IMR-90 (cell line): ENCODE results near the gene HRC. TPM values are rescaled to one million over a fixed set of nuclear protein-coding genes. Genes with fewer than 3 reads are reported as not detected.

Source experiments
- ATAC-seq: fragments of 200-7000 bp; cut with Tn5 transposase; 2 replicates; pipeline ENCODE4 v1.9.1; 2020; ENCODE audit warnings: low read depth, mild to moderate bottlenecking, moderate library complexity
- BruUV-seq: library from RNA; stranded (reverse); fragments of 400-500 nt; replicated peaks from 2 replicates; lab custom pipeline; 2021; lab: Mats Ljungman, UMichigan
- CTCF ChIA-PET: fragments of 300-600 bp; formaldehyde crosslinking; extraction: SDS; loops from one replicate; lab custom pipeline; 2021; ENCODE audit warnings: antibody characterized with exemption; lab: Yijun Ruan, JAX
- POLR2A ChIA-PET: fragments of 300-600 bp; sonication (Branson Sonifier 250); formaldehyde crosslinking; loops from one replicate; lab custom pipeline; 2022; ENCODE audit warnings: antibody characterized with exemption; ENCODE audit not compliant: unreplicated experiment; lab: Charles Lee
- DNase-seq: peaks from one replicate; pipeline ENCODE4 v3.0.0; 2013
- H2AFZ ChIP-seq: replicated peaks from 2 replicates; pipeline ENCODE3; 2013; ENCODE audit warnings: low read length, mild to moderate bottlenecking; ENCODE audit not compliant: poor library complexity
- H2AK5ac ChIP-seq: 2 replicates; pipeline ENCODE4 v1.6.1; 2013; ENCODE audit warnings: low read depth, low read length, inconsistent platforms
- H2AK9ac ChIP-seq: replicated peaks from 2 replicates; pipeline ENCODE3; 2013; ENCODE audit warnings: mild to moderate bottlenecking, low read depth, low read length, moderate library complexity; ENCODE audit not compliant: poor library complexity
- H2BK120ac ChIP-seq: 2 replicates; pipeline ENCODE4 v1.6.1; 2013; ENCODE audit warnings: low read depth, low read length, inconsistent platforms
- H2BK15ac ChIP-seq: 3 replicates; pipeline ENCODE4 v1.6.1; 2013; ENCODE audit warnings: low read depth, low read length, inconsistent platforms
- H2BK20ac ChIP-seq: 2 replicates; pipeline ENCODE4 v1.6.1; 2013; ENCODE audit warnings: low read depth, mild to moderate bottlenecking, inconsistent platforms, low read length, moderate library complexity
- H2BK5ac ChIP-seq: 2 replicates; pipeline ENCODE4 v1.6.1; 2013; ENCODE audit warnings: mild to moderate bottlenecking, low read depth, low read length, inconsistent platforms; ENCODE audit not compliant: poor library complexity, severe bottlenecking
- H3K14ac ChIP-seq: replicated peaks from 2 replicates; pipeline ENCODE4 v1.6.1; 2013; ENCODE audit warnings: low read depth, low read length, inconsistent platforms
- H3K18ac ChIP-seq: 2 replicates; pipeline ENCODE4 v1.6.1; 2013; ENCODE audit warnings: low read depth, low read length, control low read depth
- H3K23ac ChIP-seq: 2 replicates; pipeline ENCODE4 v1.6.1; 2013; ENCODE audit warnings: low read depth, low read length, inconsistent platforms
- H3K27ac ChIP-seq: 2 replicates; pipeline ENCODE4 v1.5.1; 2013; ENCODE audit warnings: mild to moderate bottlenecking, control low read depth, low read length; ENCODE audit not compliant: insufficient read depth
- H3K27me3 ChIP-seq: 2 replicates; pipeline ENCODE4 v1.6.1; 2013; ENCODE audit warnings: low read length; ENCODE audit not compliant: control insufficient read depth, insufficient read depth
- H3K36me3 ChIP-seq: 2 replicates; pipeline ENCODE4 v1.6.1; 2013; ENCODE audit warnings: low read length, mixed read lengths; ENCODE audit not compliant: control insufficient read depth, insufficient read depth
- H3K4ac ChIP-seq: 2 replicates; pipeline ENCODE4 v1.6.1; 2013; ENCODE audit warnings: low read depth, low read length, inconsistent platforms
- H3K4me1 ChIP-seq: 2 replicates; pipeline ENCODE4 v1.6.1; 2013; ENCODE audit warnings: low read length, mixed read lengths; ENCODE audit not compliant: control insufficient read depth, insufficient read depth
- H3K4me2 ChIP-seq: 2 replicates; pipeline ENCODE4 v1.6.1; 2013; ENCODE audit warnings: low read depth, mild to moderate bottlenecking, control low read depth, low read length, moderate library complexity
- H3K4me3 ChIP-seq: 2 replicates; pipeline ENCODE4 v1.5.1; 2013; ENCODE audit warnings: low read depth, mild to moderate bottlenecking, control low read depth, low read length, moderate library complexity; ENCODE audit not compliant: insufficient read depth
- H3K56ac ChIP-seq: 2 replicates; pipeline ENCODE4 v1.6.1; 2013; ENCODE audit warnings: low read length, inconsistent platforms; ENCODE audit not compliant: insufficient read depth; ENCODE audit errors: extremely low read depth
- H3K79me1 ChIP-seq, 2 experiments: 2 replicates each; pipeline ENCODE4 v1.6.1; 2013; ENCODE audit warnings: low read length in 2 of 2, inconsistent platforms in 1 of 2, low read depth in 1 of 2
- H3K9ac ChIP-seq: 2 replicates; pipeline ENCODE4 v1.6.1; 2013; ENCODE audit warnings: low read depth, low read length, control low read depth
- H3K9me1 ChIP-seq: 2 replicates; pipeline ENCODE4 v1.6.1; 2013; ENCODE audit warnings: low read length, inconsistent platforms; ENCODE audit not compliant: insufficient read depth
- H3K9me3 ChIP-seq: 2 replicates; pipeline ENCODE4 v1.6.1; 2013; ENCODE audit warnings: low read length; ENCODE audit not compliant: control insufficient read depth, insufficient read depth
- H4K20me1 ChIP-seq: 2 replicates; pipeline ENCODE4 v1.6.1; 2013; ENCODE audit warnings: low read length, inconsistent platforms; ENCODE audit not compliant: insufficient read depth
- H4K5ac ChIP-seq: 2 replicates; pipeline ENCODE4 v1.6.1; 2013; ENCODE audit warnings: mild to moderate bottlenecking, low read depth, low read length, control low read depth
- H4K8ac ChIP-seq, 2 experiments: 2 replicates each; pipeline ENCODE4 v1.6.1; 2013; ENCODE audit warnings: low read depth in 2 of 2, low read length in 2 of 2, control low read depth in 1 of 2, inconsistent platforms in 1 of 2
- H4K91ac ChIP-seq: 2 replicates; pipeline ENCODE4 v1.6.1; 2013; ENCODE audit warnings: low read depth, low read length, inconsistent platforms; ENCODE audit not compliant: insufficient read depth
- BHLHE40 ChIP-seq: fragments of 150-350 bp; IDR thresholded peaks from 2 replicates; pipeline ENCODE4 v1.6.1; 2016; ENCODE audit warnings: mild to moderate bottlenecking, low read depth, low read length
- FOS ChIP-seq: fragments of 150-350 bp; IDR thresholded peaks from 2 replicates; pipeline ENCODE4 v1.6.1; 2016; ENCODE audit warnings: low read depth, low read length
- POLR2A ChIP-seq: IDR thresholded peaks from 2 replicates; pipeline ENCODE4 v1.6.1; 2012; ENCODE audit warnings: mild to moderate bottlenecking, low read depth, low read length
- USF2 ChIP-seq: fragments of 150-350 bp; IDR thresholded peaks from 2 replicates; pipeline ENCODE4 v1.6.1; 2017; ENCODE audit warnings: mild to moderate bottlenecking, antibody characterized with exemption, low read length, low read depth
- WGBS, 2 experiments: methylation state at CpG; one replicate each; pipeline versions ENCODE4 v1.1.5 to v1.1.7; 2013; ENCODE audit warnings: missing lambda C conversion rate in 2 of 2; ENCODE audit not compliant: insufficient read length in 1 of 2; ENCODE audit errors: extremely low coverage in 2 of 2; 5-methylcytosine and 5-hydroxymethylcytosine counted together
- dilution Hi-C: fragments of 300-500 bp; cut with HindIII; formaldehyde crosslinking; loops from one replicate; pipeline ENCODE4 v1.14.3; 2018; ENCODE audit warnings: low sequenced_read_pairs; ENCODE audit not compliant: unreplicated experiment
- in situ Hi-C: fragments of 300-500 bp; cut with MboI; formaldehyde crosslinking; loops from 3 replicates; pipeline ENCODE4 v1.14.3; 2019; ENCODE audit warnings: low sequenced_read_pairs, inconsistent platforms, mixed read lengths
- intact Hi-C: fragments of 100-400 bp; cut with micrococcal nuclease; formaldehyde crosslinking; loops from 2 replicates; pipeline ENCODE4 v1.10.0; 2022
- polyA plus RNA-seq, 3 experiments: library from polyadenylated mRNA; depleted of rRNA; stranded (reverse); fragments of >200 nt; gene quantifications; 2 replicates each; pipeline ENCODE4 v1.2.3, GENCODE V29; 2012; ENCODE audit warnings: low replicate concordance in 1 of 3
- total RNA-seq: library from RNA; depleted of rRNA; stranded (reverse); fragments of >200 nt; gene quantifications from 2 replicates; pipeline ENCODE4 v1.2.3, GENCODE V29; 2012

The HRC gene
- total and polyA plus RNA-seq, 2 of the 4 experiments (the other 2 are of a cell fraction), result 0.03 TPM; not detected in 1

GRCh38 chr19:49120868-49121267, 34.3 kb downstream of the HRC start:
- intact Hi-C loops (no loop called here), dilution Hi-C loops (no loop called here), in situ Hi-C loops (no loop called here)
- H3K4me1 ChIP-seq, result peaks cover 4% of the 10 kb centered on the region; the same call in 1 of the 2 replicates
- no peaks in the 10 kb centered on the region for H3K36me3 ChIP-seq
- ChIA-PET CTCF (interaction anchor here (0.6 to 1.3 kb wide), 2 partner anchors 26 to 63 kb away, joined by 3 to 4 read pairs; partner anchors contain the start of gene CGB7), POLR2A (no interaction called here)
- no peak overlapping the region for H3K4me2 ChIP-seq
- no TSS peak for BruUV-seq
- H3K9me1 ChIP-seq, result peaks cover 10% of the 10 kb centered on the region
- H2BK120ac ChIP-seq, result no peak overlapping the region
- 56% methylated on average over 1 of the region's 2 CpGs; no CpG with 5 or more reads in 1 of the 2 experiments for WGBS, 2 experiments
- no peak overlapping the region for H2BK15ac ChIP-seq
- peaks cover 3% of the 10 kb centered on the region; the same call in 1 of the 2 replicates for H4K20me1 ChIP-seq
- H3K79me1 ChIP-seq, result peaks cover 0 to 23% of the 10 kb centered on the region in 2 experiments; a peak in 2 of 4 replicates
- DNase-seq, result no peak
- no peak overlapping the region for H2BK5ac ChIP-seq
- H3K27me3 ChIP-seq, result peaks cover 12% of the 10 kb centered on the region
- no peak overlapping the region for H3K18ac ChIP-seq
- no peak overlapping the region for H2AFZ ChIP-seq
- no peak overlapping the region for H3K9ac ChIP-seq
- no peak overlapping the region for H3K14ac ChIP-seq
- H3K9me3 ChIP-seq, result no peaks in the 10 kb centered on the region
- no peak overlapping the region for H4K5ac ChIP-seq
- no peak for ATAC-seq
- H3K56ac ChIP-seq, result no peak overlapping the region
- no peak overlapping the region for H3K4me3 ChIP-seq
- no peak overlapping the region for H3K4ac ChIP-seq
- H2AK9ac ChIP-seq, result no peak overlapping the region
- no peak overlapping the region for H2AK5ac ChIP-seq
- no peak overlapping the region for H3K23ac ChIP-seq
- TF ChIP-seq POLR2A (no peak), BHLHE40 (no peak), FOS (no peak), USF2 (no peak)
- H2BK20ac ChIP-seq, result no peak overlapping the region
- no peak overlapping the region for H4K91ac ChIP-seq
- H4K8ac ChIP-seq, result no peak overlapping the region
- H3K27ac ChIP-seq, result no peak overlapping the region
